NCI-H128 (cell line): ENCODE measurements around the gene SYNPO.

ENCODE experiments used
- DNase-seq: peaks from one replicate; lab custom pipeline; 2025; ENCODE audit not compliant: unreplicated experiment; lab: John Stamatoyannopoulos, UW

The SYNPO gene

GRCh38 chr5:150640311-150641005 lies at the start of gene SYNPO:
Gene SYNPO, plus strand, starts transcription at chr5:150640660. Its CDS starts 7,616 bp downstream, at chr5:150648276.
- DNase-seq: no peak

DNA sequence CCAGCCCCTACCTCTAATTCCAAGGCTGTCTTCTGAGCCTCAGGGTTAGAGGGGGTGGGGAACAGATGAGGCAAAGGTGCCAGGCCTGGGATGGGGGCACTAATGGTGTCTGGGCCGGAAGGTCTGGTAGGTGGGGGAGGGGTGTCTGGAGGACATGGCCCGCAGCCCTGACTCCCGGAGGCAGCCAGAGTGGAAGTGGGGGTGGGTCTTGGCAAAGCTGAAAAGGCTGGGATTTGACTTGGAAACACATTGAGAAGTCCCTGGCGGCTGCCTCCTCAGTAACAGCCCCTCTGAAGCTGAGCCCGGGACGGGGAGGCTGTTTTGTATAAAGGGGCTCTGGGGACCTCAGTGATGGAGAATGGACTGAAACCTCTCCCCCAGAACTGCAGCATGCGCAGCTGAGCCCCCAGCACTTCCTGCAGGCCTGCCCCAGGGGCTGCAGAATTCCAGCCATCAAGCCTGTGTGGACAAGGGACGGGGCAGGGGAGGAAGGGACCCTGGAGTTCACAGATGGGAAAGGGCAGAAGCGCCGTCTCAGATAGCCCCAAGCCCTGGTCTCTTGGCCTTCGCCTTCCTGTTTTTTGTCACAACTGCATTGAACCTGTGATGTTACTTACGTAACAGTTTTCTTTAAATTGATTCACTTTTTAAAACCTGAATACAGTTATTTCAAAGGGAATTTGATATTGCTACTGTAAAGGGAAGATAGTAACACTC lies 49.3 kb upstream of the SYNPO start:
- DNase-seq: no peak

GRCh38 chr5:150593593-150593992 lies 46.9 kb upstream of the SYNPO start:
- no peak for DNase-seq

DNA sequence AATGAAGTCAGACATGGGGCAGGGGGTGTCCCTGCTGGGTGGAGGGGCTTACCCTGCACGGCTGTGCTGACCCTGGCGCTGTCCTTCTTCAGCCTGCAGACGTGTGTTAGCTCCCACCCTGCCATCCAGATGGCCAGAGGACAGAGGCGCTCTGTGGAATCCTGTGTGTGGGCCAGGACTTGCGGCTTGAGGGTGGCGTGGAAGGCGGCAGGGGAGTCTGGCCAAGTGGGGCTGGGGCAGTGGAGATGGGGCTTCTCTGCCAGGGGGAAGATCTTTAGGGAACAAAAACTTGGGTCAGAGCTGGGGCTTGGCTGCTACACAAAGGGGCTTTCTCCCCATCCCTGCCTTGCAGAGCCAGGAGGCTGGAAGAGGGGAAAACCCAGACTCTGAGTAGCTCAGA lies 46.5 kb upstream of the SYNPO start:
- no peak for DNase-seq

DNA sequence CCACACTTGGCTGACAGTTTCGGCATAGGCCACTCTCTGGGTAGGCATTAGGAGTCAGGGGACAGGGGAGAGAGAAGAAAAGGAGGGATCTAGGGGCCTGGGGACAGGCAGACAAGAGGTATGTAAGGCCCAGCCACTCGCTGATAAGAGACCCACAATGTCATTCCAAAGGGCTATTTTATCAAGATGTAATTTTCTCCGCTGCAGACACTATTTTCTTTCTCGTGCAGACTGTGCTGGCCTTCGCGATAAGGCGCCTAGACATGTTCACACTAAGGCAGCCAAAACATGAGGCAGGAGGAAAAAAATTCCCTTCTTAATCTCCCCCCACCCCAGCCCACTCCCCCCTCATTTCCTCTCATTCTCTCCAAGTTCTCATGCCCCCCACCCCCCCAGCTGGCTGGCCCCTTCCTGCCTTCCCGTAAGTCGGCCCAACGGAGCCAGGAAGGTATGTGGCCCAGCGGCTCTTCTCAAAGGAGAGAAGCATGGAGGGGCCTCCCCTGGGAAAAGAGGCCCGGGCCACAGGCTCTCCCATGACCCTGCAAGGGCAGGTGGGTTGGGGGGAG lies 44.9 kb upstream of the SYNPO start:
- no peak for DNase-seq

DNA sequence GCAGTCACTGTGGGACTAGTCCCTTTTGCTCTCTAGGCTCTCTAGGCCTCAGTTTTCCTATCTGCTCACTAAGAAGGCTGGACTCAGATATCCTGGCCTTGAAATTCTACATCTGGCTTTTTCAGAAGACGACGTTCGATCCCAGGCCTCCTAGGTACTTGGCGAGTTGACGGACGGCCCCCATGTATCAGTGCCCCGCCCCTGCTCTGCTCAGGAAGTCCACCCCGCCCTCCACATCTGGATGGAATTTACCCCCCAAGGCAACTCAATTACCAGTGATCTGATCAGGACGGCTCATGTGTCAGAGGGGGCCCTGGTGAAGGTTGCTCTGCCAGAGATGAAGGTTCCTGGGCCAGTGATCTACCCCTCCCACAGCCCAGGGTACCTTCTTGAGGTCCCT lies 44.1 kb upstream of the SYNPO start:
- DNase-seq: no peak

GRCh38 chr5:150596826-150597225 lies 43.6 kb upstream of the SYNPO start:
- DNase-seq: no peak

DNA sequence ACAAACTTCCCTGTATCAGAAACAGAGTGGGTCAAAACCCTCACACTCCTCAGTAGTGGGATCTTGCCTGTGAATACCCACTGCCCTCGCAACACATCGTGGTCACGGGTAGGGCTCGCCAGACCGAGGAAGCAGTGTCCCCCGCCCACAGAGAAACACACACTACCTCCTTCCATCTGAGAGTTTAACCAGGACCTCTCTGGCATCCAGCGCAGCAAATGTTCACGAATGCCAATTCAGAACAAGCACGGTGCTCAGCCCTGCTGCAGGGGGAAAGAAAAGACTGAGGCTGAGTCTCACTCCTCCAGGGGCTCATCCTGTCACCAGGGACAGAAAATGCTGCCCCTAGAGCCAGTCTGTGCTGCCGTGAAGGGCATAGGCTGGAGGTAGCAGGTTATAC lies 42.5 kb upstream of the SYNPO start:
- no peak for DNase-seq

GRCh38 chr5:150598821-150599273 lies 41.6 kb upstream of the SYNPO start:
- no peak for DNase-seq

GRCh38 chr5:150599281-150599680 lies 41.2 kb upstream of the SYNPO start:
- DNase-seq: no peak

GRCh38 chr5:150599917-150600511 lies 40.4 kb upstream of the SYNPO start:
- DNase-seq: peak; percentile 48

DNA sequence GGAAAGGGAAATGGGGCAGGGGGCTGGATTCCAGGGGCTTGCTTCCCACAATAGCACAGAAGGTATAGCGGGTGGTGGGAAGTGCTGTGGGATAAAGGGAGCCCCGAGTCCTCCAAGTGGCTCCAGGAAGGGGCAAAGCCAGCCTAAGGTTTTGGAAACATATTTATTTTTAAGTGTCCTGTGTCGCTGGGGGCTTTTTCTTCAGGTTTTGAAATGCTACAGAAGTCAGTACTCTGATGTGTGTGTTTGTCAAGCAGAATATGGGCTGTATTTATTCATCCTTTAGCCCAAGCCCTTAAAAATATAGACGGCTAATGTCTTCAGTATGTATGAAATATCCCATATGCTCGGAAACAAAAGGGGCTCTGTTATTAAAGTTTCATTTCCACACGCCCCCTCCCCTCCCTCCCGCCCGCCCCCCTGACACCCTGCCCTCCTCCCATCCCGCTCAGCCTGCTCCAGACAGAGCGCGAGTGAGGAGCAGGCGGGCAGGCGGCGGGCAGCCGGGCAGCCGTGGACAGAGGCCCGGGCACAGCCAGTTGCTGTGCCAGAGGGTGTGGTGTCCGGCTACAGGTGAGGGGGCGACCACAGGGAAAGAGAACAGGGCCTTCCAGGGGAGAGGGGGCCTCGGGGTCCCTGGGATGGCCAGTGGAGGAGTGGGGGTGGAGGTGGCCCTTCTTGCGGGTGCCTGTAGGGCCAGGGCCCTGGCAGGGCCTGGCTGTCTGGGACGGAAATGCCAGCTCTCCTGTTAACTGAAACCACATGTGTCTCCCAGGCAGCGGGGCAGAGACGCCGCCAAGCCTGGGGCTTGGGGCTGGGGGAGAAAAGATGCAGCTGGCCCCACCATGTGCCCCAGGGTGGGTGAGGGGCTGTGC lies 39.6 kb upstream of the SYNPO start:
- no peak for DNase-seq

DNA sequence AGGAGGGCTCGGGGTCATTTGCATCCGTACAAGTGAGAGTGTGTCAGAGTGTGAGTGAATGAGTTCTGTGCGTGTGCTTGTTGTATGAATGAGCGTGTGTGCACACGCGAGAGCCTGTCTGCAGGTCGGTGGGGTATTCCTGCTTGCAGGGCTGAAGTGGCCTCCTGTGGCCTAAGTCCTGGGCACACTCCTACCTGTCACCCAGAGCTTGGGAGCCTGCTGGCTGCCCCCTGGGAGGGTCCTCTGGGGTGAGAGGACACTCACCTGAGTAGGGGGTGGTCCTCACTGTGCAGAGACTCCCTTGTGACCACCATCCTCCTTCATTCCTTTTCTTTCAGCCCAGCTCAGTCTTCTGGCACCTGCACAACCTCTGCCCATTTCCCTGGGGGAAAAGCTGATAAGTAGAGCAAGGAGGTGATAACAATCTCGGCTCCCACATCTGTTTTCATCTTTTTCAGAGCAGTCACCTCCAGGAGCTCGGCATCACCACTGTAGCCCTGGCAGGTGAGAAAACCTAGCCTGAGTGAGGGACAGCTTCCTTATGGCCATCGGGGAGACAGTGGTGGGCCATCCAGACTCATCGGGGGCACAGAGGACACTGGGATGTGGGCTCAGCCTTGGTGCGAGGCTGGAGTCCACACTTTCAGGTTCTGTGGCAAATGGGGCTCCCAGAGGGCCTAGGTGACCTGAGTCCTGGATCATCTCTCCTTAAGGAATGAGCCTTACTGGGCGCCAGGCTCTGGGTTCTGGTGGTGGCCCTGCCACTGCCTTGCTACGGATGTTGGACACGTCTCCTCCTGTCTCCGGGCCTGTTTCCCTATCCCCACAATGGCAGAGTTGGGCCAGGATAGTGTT lies 38.7 kb upstream of the SYNPO start:
- DNase-seq: no peak

DNA sequence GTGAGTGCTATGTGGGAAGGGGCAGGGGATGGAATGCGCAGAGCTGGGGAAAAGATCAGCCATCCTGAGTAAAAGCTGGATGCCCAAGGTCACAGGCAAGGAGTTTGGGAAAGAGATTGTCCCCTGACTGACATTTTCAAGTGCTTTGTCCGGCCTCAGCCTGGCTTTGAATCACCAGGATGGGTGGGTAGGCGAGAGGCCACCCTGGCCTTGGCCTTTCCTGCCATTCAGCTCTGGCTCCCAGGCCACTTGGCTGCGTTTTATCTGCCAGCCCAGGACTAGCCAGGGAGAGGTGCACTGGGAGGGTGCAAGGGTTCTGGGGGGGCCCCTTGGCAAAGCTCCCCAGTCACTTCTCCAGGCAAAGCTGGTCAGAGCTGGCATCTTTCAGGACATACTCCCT lies 37.4 kb upstream of the SYNPO start:
- DNase-seq: no peak

DNA sequence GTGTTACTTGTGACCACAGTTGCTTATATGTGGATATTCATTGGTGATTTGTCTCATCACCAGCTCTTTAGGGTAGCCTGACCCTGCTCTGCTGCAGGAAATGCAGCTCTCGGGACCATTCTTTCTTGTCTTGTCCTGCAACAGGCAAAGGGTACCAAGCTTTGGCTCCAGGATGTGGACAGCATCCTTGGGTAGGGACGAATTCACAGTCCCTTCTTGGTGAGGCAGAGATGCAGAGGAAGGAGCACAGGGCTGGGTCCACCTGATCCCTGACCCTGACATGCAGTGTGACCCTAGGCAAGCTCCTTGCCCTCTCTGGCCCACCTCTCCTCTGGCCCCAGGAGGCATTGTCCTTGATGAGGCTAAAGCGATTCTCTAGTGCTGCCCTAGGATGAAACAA lies 37.0 kb upstream of the SYNPO start:
- no peak for DNase-seq

GRCh38 chr5:150604010-150604409 lies 36.5 kb upstream of the SYNPO start:
- DNase-seq: no peak

- no peak for DNase-seq
These were observed 35.5 kb upstream of the SYNPO start for GRCh38 chr5:150604894-150605440.

- DNase-seq: no peak
These were observed 34.9 kb upstream of the SYNPO start for GRCh38 chr5:150605546-150605945.

- no peak for DNase-seq
These were observed 34.0 kb upstream of the SYNPO start for GRCh38 chr5:150606476-150606875.

DNA sequence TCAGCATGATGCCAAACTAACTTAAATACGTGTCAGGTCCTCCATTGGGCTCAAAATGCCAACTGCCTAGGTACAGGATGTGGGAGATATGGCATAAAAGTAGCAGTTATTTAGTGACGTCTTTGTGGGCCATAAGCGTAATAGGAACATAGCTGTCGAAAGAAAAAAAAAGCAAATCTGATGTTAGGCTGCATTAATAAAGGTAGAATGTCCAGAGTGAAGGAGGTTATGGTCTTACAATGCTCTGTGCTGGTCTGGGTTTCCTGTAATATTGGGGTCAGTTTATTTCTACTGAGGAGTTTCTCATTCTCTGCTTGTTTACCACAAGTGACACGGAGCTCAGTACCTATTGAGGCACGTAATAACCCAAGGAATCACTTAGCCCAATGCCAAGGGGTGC lies 33.4 kb upstream of the SYNPO start:
- DNase-seq: no peak
